ENCODE results near the gene GRIK4. TPM values are rescaled to one million over a fixed set of nuclear protein-coding genes. Genes with fewer than 3 reads are reported as not detected.
A peak's percentile ranks its signal among the peaks of the same experiment; 100 is the strongest.

GRIK4 gene
- total and polyA plus RNA-seq, 4 donors: 0.41 to 4.9 (median 1.7) TPM

DNA sequence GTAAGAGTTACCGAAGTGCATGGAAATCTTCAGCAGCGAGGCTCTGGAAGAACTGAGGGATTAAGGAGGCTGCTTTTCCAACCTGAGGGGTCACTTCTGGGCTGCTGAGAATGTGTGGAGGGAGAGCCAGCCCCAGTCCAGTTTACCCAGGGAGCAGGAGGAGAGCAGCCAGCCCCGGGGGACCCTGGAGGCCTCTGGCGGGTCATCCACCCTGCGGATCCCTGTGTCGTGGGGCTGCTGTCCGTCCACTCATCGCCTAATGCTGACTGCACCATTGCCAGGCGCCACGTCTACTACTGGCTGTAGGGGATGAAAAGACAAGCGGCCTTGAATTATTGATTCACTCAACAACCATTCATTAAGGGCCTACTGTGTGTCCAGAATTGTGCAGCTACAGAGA, 283.6 kb downstream of the GRIK4 start:
- Histone ChIP-seq H3K9me3 (ENCODE audit: control insufficient read depth in 4 of 4, insufficient read depth in 3 of 4, low read length in 3 of 4) (peaks cover 0 to 4% (median 0%) of the 10 kb centered on the region in 4 donors), H3K36me3 (ENCODE audit: control insufficient read depth in 4 of 4, insufficient read depth in 4 of 4, low read length in 4 of 4) (no peaks in the 10 kb centered on the region), H3K4me1 (ENCODE audit: control insufficient read depth in 5 of 5, insufficient read depth in 5 of 5, low read length in 5 of 5) (no peaks in the 10 kb centered on the region), H3K9ac (ENCODE audit: insufficient read depth in 1 of 2, low read length in 2 of 2) (no peak overlapping the region), H3K27ac (ENCODE audit: low read depth in 1 of 2, low read length in 1 of 2) (no peak overlapping the region), H3K4me3 (no peak overlapping the region), H3K27me3 (ENCODE audit: control insufficient read depth in 3 of 3, insufficient read depth in 3 of 3, low read length in 2 of 3) (no peaks in the 10 kb centered on the region)
- DNase-seq: no peak
- TF ChIP-seq CTCF (IDR thresholded peaks at IDR 0.05; ENCODE audit: control extremely low read depth, extremely low read depth): no peak
- 82 to 88% methylated on average over 11 of the region's 11 CpGs for WGBS, 2 donors
- no peak for ATAC-seq (ENCODE audit: insufficient read depth, low FRiP score)

DNA sequence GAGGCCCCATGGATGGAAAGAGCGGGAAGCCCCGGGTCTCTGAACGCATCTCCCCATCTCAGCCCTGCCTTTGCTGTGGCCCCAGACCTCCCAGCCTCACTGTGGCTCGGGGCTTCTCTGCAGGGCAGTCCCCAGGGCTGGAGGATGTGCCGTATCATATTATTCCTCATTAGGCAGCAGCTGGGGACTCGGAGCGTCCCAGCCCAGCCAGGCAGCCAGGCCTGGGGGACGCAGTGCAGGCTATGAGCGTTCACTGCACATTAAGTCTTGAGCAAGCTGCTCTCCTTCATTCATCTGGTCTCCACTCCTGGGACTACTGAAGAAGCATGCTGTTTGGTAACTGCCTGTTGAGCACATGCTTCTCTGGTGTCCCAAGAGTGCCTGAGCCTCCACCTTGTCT, 285.6 kb downstream of the GRIK4 start:
- DNase-seq (peak; percentile 24 to 50 (median 34)), ATAC-seq (ENCODE audit: insufficient read depth, low FRiP score) (no peak)
- no peaks in the 10 kb centered on the region for H3K9me3 ChIP-seq (ENCODE audit: control insufficient read depth in 4 of 4, insufficient read depth in 3 of 4, low read length in 3 of 4)
- no peak overlapping the region for H3K27ac ChIP-seq (ENCODE audit: low read depth in 1 of 2, low read length in 1 of 2)
- H3K4me3 ChIP-seq: no peak overlapping the region
- no peak overlapping the region for H3K9ac ChIP-seq (ENCODE audit: insufficient read depth in 1 of 2, low read length in 2 of 2)
- 83 to 84% methylated on average over 9 of the region's 9 CpGs for WGBS, 2 donors
- H3K36me3 ChIP-seq (ENCODE audit: control insufficient read depth in 4 of 4, insufficient read depth in 4 of 4, low read length in 4 of 4): no peaks in the 10 kb centered on the region
- no peaks in the 10 kb centered on the region for H3K4me1 ChIP-seq (ENCODE audit: control insufficient read depth in 5 of 5, insufficient read depth in 5 of 5, low read length in 5 of 5)
- TF ChIP-seq CTCF (IDR thresholded peaks at IDR 0.05; ENCODE audit: control extremely low read depth, extremely low read depth): no peak
- no peaks in the 10 kb centered on the region for H3K27me3 ChIP-seq (ENCODE audit: control insufficient read depth in 3 of 3, insufficient read depth in 3 of 3, low read length in 2 of 3)

- ATAC-seq (ENCODE audit: insufficient read depth, low FRiP score): no peak
- 85 to 88% methylated on average over 3 of the region's 3 CpGs for WGBS, 2 donors
Measured at GRCh38 chr11:120798854-120799253, 287.3 kb downstream of the GRIK4 start.

More at GRCh38 chr11:120798854-120799253, 287.3 kb downstream of the GRIK4 start:
- Histone ChIP-seq H3K9me3 (ENCODE audit: control insufficient read depth in 4 of 4, insufficient read depth in 3 of 4, low read length in 3 of 4) (no peaks in the 10 kb centered on the region), H3K9ac (ENCODE audit: insufficient read depth in 1 of 2, low read length in 2 of 2) (no peak overlapping the region), H3K4me3 (no peak overlapping the region), H3K4me1 (ENCODE audit: control insufficient read depth in 5 of 5, insufficient read depth in 5 of 5, low read length in 5 of 5) (no peaks in the 10 kb centered on the region), H3K27me3 (ENCODE audit: control insufficient read depth in 3 of 3, insufficient read depth in 3 of 3, low read length in 2 of 3) (no peaks in the 10 kb centered on the region), H3K27ac (ENCODE audit: low read depth in 1 of 2, low read length in 1 of 2) (no peak overlapping the region), H3K36me3 (ENCODE audit: control insufficient read depth in 4 of 4, insufficient read depth in 4 of 4, low read length in 4 of 4) (no peaks in the 10 kb centered on the region)
- TF ChIP-seq CTCF (IDR thresholded peaks at IDR 0.05; ENCODE audit: control extremely low read depth, extremely low read depth): no peak
- no peak for DNase-seq

All from lung (tissue), 12 donors.